GM04504 (cell line): ENCODE measurements around the gene PIAS1.
"Not testable (repeated sequence)": the region's sequence is repeated elsewhere in the genome, so short reads cannot be mapped to it uniquely, and the experiment has no call there.

ENCODE experiments used
- DNase-seq: peaks from one replicate; pipeline ENCODE4 v3.0.0-alpha.2; 2012; ENCODE audit warnings: low read depth

The PIAS1 gene

GRCh38 chr15:68053701-68054627 is at the start of gene PIAS1:
Gene PIAS1 (plus strand): TSS chr15:68054315. CDS start chr15:68054327, 12 bp downstream.
- DNase-seq = peak; percentile 77

- DNase-seq = not testable (repeated sequence)
These were observed 46.5 kb upstream of the PIAS1 start for GRCh38 chr15:68007642-68008041.

- DNase-seq = no peak
These were observed 43.6 kb upstream of the PIAS1 start for GRCh38 chr15:68010361-68011153.

- DNase-seq = no peak
These were observed 41.2 kb upstream of the PIAS1 start for GRCh38 chr15:68012911-68013310.

- no peak for DNase-seq
These were observed 39.9 kb upstream of the PIAS1 start for GRCh38 chr15:68014219-68014618.

- no peak for DNase-seq
These were observed 38.9 kb upstream of the PIAS1 start for GRCh38 chr15:68015244-68015643.

GRCh38 chr15:68017201-68017600 is 36.9 kb upstream of the PIAS1 start:
- no peak for DNase-seq

- DNase-seq = no peak
These were observed 35.2 kb upstream of the PIAS1 start for GRCh38 chr15:68018797-68019444.

- no peak for DNase-seq
These were observed 34.1 kb upstream of the PIAS1 start for GRCh38 chr15:68019814-68020525.

- no peak for DNase-seq
These were observed 33.4 kb upstream of the PIAS1 start for GRCh38 chr15:68020685-68021084.

GRCh38 chr15:68022061-68022460 is 32.1 kb upstream of the PIAS1 start:
- no peak for DNase-seq

GRCh38 chr15:68023307-68024101 is 30.6 kb upstream of the PIAS1 start:
- DNase-seq = no peak

- no peak for DNase-seq
These were observed 28.2 kb upstream of the PIAS1 start for GRCh38 chr15:68025835-68026424.

- DNase-seq = no peak
These were observed 26.7 kb upstream of the PIAS1 start for GRCh38 chr15:68027388-68027787.

- peak; percentile 1 for DNase-seq
These were observed 25.8 kb upstream of the PIAS1 start for GRCh38 chr15:68028137-68028887.

GRCh38 chr15:68028888-68029207 is 25.3 kb upstream of the PIAS1 start:
- DNase-seq = no peak

- DNase-seq = no peak
These were observed 24.2 kb upstream of the PIAS1 start for GRCh38 chr15:68029959-68030358.

GRCh38 chr15:68031404-68031803 is 22.7 kb upstream of the PIAS1 start:
- no peak for DNase-seq

- DNase-seq = no peak
These were observed 21.4 kb upstream of the PIAS1 start for GRCh38 chr15:68032672-68033071.

GRCh38 chr15:68034081-68034480 is 20.0 kb upstream of the PIAS1 start:
- no peak for DNase-seq
